Measurements from ENCODE around the gene JARID2. TPM values are rescaled to one million over a fixed set of nuclear protein-coding genes. Genes with fewer than 3 reads are reported as not detected.

The JARID2 gene
- total RNA-seq, 1 donor from 2014 or later: 11.7 TPM

- peak; percentile 97 to 99 for DNase-seq (ENCODE audit: low read depth in 2 of 2)
Measured at GRCh38 chr6:15504581-15505350, 258.9 kb downstream of the JARID2 start.

DNA sequence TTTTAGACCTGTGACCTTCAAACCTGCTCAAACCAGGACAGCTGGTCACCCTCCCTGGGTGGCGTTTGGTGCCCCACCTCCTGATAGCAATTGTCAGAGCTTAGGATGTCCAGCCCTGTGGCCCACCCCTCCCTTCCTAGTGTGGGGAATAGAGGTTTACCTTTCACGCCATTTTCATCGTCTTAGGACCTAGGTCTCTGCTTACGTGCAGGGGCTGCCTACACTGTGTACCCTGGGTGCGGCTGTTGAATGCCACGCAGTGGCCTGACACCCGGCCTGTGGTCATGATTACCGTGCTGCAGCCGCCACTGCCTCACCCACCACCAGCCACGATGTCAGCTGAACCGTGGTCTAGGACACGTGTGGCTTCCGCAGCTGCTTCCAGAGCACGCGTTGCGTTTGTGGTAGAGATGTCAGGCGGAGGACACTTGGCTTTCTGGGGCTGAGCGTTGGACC, 259.6 kb downstream of the JARID2 start:
- DNase-seq (ENCODE audit: low read depth in 2 of 2): no peak

DNA sequence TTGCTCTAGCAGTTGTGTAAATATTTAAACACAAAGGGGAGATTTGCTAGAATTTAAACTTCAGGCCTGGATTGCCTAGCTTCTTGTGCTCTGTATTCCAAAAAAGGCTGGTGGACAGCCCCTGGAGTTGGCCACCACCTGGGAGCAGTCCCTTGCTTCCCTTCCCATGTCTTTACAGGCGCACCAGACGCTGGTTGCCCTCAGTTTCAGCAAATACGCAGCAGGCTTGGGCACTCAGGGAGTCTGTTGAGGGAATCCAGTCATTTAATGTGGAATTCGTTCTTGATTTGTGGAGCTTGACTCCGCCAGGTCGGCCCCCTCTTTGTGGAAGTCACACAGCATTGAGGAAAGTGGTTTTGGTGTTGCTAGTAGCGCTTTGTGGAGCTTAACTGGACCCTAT, 260.2 kb downstream of the JARID2 start:
- DNase-seq (ENCODE audit: low read depth in 2 of 2): no peak

DNA sequence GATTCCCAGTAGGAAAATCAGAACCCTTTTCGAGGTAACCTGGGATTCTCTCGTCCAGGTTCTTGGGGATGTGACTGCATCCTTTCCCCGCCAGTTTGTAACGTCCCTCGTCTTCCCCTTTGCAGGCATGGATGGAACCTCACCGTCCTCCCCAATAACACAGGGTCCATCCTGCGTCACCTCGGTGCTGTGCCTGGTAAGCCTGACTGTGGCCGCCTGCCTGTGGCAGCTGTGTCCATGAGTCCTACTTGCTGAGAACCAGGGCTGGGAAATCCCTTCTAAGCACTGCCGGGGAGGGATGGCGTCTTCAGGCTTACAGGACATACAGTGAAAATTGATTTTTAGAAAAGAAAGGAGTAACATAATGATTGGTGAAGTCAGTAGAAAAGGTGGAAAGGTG, 261.4 kb downstream of the JARID2 start:
- DNase-seq (ENCODE audit: low read depth in 2 of 2): no peak

- no peak for DNase-seq (ENCODE audit: low read depth in 2 of 2)
Measured at GRCh38 chr6:15507746-15508145, 261.9 kb downstream of the JARID2 start.

GRCh38 chr6:15508441-15508871, 262.6 kb downstream of the JARID2 start:
- DNase-seq (ENCODE audit: low read depth in 2 of 2): no peak

- no peak for DNase-seq (ENCODE audit: low read depth in 2 of 2)
Measured at GRCh38 chr6:15508931-15509330, 263.1 kb downstream of the JARID2 start.

DNA sequence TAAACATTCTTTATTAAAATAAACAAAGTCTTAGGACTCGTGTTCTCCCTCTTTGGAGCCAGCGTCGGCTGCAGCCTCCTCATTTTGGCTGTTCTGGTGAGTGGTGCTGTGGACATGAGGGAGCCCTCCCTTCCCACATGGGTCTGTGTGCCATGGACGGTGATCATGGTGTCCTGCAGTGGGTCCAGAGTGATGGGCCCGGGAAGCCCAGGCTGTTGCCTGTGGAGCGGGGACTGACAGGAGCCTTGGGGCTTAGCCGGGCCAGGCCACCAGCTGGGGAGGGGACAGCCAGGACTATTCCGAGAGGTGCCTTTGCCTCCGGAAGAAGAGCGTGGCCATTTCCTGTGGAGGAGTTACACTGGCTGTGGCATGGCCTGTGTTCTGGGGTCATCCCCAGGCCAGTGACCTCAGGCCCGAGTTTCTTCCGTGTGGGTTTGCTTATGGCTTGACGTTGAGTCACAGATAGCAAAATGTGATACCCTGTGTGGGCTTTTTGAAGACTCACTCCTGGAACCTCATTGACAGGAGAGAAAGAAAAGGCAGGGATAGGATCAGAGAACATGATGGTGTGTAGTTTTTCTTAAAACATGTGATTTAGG, 263.6 kb downstream of the JARID2 start:
- no peak for DNase-seq (ENCODE audit: low read depth in 2 of 2)

DNA sequence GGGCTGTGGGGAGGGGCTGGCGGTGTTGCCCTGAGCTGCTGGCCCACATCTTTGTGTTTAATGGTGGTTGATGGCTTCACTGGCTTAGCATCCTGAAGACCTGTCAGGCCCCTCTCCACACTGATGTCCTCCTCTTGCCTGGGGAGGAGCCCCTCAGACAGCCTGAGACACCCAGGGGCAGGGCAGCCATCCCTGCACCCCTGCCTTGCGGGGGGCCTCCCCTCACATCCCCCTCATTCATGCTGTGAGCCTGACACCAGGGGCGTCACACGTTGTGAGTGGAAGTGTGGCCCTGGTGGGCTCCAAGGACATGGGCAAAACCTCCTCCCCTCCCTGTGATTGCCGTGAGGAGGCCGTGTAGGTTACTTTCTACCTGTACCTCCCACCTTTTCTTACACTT, 264.3 kb downstream of the JARID2 start:
- no peak for DNase-seq (ENCODE audit: low read depth in 2 of 2)

DNA sequence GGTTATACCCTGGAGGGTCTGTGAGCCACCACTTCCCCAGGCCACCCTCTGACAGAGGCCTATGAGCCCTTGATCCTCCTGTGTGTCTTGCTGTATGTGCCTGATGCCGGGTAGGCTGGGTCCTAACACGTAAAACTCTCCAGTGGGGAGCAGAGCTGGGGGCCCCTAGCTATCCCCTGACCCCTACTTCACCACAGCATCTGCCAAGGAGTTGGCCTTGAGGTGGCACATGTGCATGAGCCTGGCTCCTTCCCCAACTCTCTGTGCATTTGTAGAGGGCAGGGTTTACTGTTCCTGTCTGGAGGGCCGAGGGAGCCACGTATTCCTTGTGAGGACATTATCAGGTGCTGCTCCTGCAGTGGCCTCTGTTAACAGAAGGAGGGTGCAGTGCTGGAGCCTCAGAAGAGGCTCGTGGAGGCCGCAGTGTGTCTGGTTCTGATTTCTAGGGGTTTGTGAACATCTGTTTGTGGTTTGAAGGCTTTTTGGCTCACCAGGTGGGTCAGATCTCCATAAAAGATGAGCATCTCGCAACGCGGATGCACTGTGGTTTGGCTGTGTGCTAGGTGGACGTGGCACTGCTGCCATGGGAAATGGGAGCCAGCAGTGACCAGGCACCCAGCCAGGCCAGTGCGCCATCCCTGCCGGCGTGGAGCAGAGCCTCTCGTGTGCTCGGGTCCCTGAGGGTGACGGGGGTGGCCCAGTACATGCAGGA, 264.8 kb downstream of the JARID2 start:
- DNase-seq (ENCODE audit: low read depth in 2 of 2): no peak

- no peak for DNase-seq (ENCODE audit: low read depth in 2 of 2)
Measured at GRCh38 chr6:15511248-15512125, 265.6 kb downstream of the JARID2 start.

DNA sequence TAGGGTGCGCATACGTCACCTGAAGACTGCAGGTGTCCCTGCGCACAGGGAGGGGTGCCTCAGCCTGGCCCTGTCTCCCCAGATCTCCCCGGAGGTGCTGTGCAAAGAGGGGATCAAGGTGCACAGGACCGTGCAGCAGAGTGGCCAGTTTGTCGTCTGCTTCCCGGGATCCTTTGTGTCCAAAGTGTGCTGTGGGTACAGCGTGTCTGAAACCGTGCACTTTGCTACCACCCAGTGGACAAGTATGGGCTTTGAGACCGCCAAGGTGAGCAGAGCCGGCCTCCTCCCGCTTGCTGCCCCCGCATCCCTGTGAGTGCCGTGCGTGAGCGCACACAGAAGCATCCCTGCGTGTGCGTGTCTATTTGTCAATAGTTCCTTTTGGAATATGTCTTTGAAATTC, 266.3 kb downstream of the JARID2 start:
- peak in 1 of 2 donors; percentile 46 for DNase-seq (ENCODE audit: low read depth in 2 of 2)

- DNase-seq (ENCODE audit: low read depth in 2 of 2): no peak
Measured at GRCh38 chr6:15512721-15513120, 266.9 kb downstream of the JARID2 start.

GRCh38 chr6:15513131-15513771, 267.4 kb downstream of the JARID2 start:
- DNase-seq (ENCODE audit: low read depth in 2 of 2): no peak

- DNase-seq (ENCODE audit: low read depth in 2 of 2): no peak
Measured at GRCh38 chr6:15513801-15514711, 268.2 kb downstream of the JARID2 start.

DNA sequence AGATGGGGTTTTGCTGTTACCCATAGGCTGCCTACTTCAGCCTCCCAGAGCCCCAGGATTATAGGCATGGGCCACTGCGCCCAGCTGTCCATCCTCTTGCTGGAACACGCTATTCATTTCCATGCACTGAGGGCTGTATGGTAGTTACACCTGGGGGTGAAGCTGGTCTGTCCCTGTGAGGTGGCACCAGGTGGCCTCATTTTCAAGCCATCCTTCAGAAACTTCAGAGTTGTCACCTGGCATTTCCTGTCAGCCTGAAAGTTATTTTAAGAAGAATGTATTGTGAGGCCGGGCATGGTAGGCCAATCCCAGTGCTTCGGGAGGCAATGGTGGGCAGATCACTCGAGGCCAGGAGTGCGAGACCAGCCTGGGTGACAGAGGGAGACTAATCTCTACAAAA, 269.4 kb downstream of the JARID2 start:
- no peak for DNase-seq (ENCODE audit: low read depth in 2 of 2)

GRCh38 chr6:15515660-15516375, 269.9 kb downstream of the JARID2 start:
- no peak for DNase-seq (ENCODE audit: low read depth in 2 of 2)

DNA sequence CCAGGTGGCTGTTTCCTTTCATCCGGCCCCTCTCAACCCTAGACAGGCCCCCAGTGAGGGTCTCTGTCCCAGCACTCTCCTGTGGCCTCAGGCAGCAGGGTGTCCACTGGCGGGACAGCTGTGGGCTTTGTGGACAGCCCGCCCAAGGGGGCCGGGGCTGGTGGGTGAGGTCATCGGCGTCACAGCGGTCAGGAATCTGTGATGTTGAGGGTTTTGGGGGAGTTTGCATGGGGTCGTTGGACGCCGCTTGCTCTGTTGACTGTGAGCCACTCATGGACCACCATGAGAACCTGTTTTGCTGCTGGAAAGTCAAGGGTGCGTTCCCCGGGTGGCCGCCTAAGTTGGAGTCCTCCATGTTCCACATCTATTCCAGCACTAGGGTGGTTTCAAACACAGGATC, 270.5 kb downstream of the JARID2 start:
- no peak for DNase-seq (ENCODE audit: low read depth in 2 of 2)

GRCh38 chr6:15516923-15517560, 271.2 kb downstream of the JARID2 start:
- DNase-seq (ENCODE audit: low read depth in 2 of 2): no peak

Data from lung microvascular endothelial cell (primary cell).